Nucleus accumbens (tissue), 56 donors: ENCODE measurements around the gene MED22.
"Not testable (repeated sequence)": the region's sequence is repeated elsewhere in the genome, so short reads cannot be mapped to it uniquely, and the experiment has no call there.

ENCODE experiments used
- DNase-seq, 56 donors: peaks; one replicate each; lab custom pipeline; 2025; lab: John Stamatoyannopoulos, UW

MED22 gene

DNA sequence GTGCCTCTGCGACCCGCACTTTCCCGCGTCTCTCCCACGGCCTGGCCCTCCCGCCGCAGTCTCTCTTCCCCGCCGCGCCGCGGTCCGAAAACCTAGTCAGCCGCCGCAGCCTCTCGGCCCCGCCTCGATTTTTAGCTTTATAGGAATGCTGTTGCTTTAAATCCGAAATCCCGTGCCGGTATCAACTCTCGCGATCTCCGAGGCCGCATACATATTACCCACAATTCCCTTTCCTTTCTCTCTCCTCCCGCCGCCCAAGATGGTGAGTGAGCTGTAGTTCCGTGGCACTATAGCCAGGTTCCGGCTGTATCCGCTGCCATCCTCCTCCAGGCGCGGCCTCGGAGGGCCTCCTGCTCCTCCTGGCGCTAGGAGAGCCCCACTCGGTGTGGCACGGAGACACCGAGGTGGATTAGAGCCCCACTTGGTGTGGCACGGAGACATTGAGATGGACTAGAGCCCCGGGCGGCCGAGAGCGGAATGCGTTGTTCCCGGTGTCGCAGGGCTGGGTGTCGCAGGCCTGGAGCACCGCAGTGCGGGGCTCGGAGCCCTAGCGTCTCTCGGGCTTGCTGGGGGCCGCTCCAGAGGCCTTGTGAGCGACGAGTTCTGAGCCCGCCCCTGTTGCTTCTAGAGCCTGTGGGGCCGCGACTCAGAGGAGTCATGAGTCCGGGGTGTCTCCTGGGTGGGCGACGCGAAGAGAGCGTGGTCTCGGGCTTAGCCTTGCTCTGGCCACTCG is at the start of gene MED22, which contains the start of gene RPL7A:
Gene MED22 (minus strand): TSS at position 147 of the 733 bp plus-strand sequence. CDS start 1,469 bp downstream, outside the sequence.
Gene RPL7A (plus strand): TSS at position 234 of the 733 bp plus-strand sequence. CDS start 26 bp downstream, at position 260.
- DNase-seq: peak in 55 of 56 donors; percentile 43 to 94 (median 82)

DNA sequence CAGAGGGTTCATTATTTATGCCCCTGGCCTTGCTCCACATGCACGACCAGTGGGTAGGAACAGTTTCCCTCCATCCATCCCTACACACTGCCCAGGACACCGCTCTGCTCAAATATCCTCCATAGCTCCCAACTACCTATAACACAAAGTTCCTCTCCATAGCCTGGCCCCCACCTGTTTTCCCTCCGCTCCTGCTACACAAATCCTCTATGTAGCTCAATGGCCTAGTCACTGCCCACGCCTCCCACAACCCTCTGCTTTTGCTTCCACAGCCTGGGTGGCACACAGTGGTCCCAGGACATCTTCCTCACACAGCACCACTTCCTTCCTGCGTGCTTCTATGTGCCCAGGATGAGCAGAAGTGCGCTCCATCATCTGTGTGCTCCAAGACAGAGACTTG is 49.4 kb upstream of the MED22 start:
- no peak for DNase-seq

DNA sequence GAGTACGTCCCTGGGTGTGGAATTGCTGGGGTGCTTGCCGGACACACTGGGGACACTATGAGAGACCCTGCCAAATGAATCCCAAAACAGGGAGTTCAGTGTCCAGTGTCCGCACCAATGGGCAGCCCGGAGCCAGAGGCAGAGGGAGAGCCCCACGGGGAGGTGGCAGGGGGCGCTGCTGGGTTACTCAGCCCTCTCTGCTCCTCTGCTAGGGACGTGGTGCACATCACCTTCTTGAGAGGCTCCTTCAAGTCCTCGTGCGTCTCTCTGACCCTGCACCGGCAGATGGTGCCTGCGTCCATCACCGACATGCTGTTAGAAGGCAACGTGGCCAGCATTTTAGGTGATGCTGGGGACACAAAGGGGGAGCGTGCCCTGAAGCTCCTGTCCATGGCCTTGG is 49.0 kb upstream of the MED22 start:
- no peak for DNase-seq

DNA sequence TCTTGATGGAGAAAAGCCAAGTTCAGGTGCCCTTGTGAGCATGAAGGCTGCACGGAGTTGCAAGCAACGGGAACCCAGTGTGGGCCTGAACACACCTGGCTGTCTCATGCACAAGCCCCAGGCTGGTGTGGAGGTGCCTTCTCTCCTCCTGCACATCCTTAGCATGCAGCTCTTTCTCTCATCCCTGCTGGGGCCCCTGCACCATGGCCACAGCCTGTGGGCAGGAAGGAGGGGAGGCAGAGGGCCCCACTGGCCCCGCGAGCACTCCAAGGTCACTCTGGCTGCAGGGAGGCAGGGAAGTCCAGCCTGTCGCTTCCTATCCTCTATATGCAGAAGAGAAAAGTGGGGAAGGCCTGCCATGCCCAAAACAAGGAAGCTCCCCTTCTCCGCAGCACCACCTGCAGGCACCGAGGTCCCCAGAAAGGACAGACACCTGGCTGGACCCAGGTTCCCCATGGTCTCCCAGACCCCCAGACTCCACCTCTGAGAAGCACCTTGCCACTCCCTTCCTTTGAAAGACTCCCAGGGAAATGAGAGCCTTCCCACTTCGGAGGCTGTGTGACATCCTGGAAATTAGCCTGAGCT is 46.8 kb upstream of the MED22 start:
- DNase-seq: no peak

DNA sequence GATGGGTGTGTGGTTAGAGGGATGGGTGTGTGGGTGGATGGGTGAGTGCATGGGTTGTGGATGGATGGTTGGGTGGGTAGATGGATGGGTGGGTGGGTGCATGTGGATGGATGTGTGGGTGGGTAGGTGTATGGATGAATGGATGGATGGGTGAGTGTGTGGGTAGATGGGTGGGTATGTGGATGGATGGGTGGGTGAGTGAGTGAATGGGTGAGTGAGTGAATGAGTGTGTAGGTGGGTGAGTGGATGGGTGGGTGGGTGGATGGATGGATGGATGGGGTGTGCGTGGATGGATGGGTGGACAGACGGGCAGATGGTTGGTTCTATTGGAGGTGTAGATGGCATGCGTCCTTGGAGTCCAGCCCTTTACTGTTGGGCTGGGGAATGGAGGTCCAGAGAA is 45.5 kb upstream of the MED22 start:
- no peak for DNase-seq

DNA sequence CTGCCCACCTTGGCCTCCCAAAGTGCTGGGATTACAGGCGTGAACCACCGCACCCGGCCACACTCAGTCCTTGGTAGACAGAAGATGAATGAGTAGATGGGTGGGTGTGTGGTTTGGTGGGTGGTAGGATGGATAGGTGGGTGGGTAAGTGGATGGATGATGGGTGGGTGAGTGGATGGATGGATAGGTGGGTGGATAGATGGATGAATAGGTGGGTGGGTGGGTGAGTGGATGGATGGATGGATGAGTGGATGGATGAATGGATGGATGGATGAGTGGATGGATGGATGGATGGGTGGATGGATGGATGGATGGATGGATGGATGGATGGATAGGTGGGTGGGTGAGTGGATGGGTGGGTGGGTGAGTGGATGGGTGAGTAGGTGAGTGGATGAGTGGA is 44.4 kb upstream of the MED22 start:
- not testable (repeated sequence) for DNase-seq

DNA sequence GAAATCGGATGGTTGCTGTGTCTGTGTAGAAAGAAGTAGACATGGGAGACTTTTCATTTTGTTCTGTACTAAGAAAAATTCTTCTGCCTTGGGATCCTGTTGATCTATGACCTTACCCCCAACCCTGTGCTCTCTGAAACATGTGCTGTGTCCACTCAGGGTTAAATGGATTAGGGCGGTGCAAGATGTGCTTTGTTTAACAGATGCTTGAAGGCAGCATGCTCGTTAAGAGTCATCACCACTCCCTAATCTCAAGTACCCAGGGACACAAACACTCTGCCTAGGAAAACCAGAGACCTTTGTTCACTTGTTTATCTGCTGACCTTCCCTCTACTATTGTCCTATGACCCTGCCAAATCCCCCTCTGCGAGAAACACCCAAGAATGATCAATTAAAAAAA is 43.5 kb upstream of the MED22 start:
- DNase-seq: not testable (repeated sequence)

DNA sequence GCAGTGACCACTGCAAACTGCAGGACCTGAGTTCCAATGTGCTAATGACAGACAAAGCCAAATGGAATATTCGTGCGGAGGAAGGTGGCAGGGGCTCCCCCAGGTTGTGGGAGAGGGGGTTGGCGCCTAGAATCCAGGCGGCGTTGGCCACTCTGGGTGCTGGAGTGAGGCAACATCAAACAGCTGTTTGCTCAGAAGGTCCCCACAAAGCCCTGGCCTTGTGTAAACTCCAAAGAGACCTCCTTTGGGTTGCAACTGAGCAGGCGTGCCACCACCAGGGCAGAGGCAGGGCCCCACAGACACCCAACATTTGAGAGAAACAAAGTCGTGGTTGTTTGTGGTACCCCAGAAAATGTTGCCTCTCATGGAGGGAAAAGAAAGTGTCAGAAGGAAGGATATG is 42.8 kb upstream of the MED22 start:
- no peak for DNase-seq

DNA sequence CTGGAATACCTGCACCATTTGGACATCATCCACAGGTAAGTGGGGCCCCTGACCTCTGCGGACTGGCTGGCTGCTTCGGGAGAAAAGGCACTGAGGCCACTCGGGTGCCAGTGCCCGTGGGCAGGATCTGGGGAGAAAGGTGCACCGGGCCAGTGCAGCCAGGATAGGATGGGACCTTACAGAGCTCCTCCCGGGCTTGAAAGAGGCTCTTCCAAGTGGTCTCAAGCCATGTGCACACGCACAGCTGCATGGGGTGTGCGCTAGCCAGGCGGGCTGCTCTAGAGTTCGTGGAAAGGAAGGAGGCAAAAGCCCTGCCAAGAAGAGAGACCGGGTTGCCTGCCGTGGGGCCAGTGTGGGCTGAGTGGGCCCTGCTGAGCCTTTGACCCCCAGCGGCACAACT is 41.6 kb upstream of the MED22 start:
- no peak for DNase-seq

DNA sequence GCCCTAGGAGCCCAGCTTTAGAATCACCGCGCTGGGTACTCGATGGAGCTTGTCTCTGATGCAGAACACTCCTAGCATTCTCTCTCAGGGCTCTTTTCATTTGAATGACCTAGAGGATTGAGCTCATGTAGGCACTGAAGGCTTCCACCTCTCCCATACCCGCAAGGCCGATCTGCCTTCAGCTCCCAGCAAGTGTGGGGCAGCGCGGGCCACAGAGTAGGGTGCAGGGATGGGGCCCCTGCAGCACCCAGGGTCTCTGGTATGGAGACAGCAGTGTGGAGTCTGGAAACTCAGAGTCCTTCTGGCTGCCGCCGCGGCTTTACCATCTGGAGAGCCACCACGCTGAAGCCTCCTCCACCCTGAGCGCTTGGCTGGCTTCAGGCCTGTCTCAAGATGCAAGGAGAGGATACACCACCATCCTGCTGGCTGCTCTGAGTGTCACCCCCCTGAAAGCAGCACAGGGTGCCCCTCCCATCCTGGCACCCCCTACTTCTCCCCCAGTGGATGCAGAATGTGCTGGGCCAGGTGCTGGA is 41.2 kb upstream of the MED22 start:
- DNase-seq: no peak

DNA sequence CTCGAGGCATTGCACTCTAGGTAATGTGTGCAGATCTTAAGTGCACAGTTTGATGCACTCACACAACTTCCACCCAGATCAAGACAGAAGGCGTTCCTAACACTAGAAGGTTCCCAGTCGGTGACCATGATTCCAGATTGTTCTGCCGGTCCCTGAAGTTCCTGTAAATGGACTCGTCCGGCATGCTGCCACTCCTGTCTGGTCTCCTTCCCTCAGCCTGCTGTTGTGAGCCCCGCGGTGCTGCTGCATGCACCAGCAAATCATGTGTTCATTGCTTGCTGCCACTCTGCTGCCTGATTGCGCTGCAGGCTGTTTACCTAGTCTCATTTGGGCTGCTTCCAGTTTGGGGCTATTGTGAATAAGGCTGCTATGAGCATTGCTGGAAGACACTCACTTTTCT is 39.7 kb upstream of the MED22 start:
- DNase-seq: no peak

DNA sequence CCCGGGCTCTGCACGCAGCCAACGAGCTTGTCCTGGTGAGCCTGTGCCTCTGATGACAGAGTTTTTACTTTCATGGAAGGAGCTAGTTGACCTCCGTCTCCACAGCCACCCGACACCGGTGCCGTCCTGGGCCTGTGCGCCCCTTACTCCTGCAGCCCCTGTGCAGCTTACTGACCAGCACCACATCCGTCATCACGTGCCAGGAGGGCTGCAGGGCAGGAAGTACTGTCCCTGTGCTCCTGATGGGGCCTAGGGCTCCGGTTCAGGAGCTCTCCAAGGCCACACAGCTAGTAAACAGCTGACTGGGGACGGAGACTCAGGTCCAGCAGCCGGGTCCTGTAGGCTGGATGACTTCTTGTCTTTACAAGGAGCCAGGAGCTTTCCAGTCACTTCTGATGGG is 38.4 kb upstream of the MED22 start:
- no peak for DNase-seq

DNA sequence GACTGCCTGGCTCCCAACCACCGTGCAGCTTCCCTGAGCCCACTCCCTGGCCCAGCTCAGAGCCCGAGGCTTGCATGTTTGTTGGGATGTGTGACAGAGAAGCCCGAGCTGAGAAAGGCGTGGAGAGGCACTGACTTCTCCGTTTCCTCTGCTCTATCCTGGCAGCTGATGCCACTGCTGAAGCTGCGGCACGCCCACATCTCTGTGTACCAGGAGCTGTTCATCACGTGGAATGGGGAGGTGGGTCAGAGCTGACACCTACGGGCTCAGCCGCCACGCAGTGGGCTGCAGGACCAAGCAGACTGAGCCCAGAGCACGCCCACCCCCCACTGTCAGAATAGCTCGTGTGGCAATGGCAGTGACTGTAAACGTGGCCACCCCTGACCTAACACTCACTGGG is 37.5 kb upstream of the MED22 start:
- DNase-seq: no peak

DNA sequence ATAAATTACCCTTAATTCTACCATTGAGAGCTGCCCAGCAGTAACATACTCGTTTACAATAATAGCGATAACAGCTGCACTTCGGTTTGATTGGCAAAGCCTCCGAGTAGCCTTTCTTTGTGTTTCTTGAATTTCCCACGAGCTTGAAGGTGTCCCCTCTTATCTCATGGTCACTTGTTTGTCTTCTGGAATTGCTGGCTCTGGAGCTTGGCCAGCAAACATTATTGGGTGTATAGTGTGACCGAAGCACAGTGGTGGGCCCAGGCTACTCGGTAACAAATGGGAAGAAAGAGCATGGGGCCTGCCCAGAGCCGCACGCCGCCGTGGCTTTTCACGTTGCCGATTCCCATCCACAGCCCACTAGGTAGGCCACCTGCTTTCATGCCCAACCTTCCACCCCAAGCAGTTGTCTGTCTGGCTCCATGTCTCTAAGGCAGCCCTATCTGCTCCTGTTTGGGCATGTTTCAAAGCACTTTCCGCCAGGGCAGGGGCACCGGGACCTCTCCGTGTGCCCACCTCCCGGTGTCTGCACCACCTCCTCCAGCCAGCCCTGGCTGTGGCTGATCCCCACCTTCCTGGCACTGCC is 36.9 kb upstream of the MED22 start:
- no peak for DNase-seq

DNA sequence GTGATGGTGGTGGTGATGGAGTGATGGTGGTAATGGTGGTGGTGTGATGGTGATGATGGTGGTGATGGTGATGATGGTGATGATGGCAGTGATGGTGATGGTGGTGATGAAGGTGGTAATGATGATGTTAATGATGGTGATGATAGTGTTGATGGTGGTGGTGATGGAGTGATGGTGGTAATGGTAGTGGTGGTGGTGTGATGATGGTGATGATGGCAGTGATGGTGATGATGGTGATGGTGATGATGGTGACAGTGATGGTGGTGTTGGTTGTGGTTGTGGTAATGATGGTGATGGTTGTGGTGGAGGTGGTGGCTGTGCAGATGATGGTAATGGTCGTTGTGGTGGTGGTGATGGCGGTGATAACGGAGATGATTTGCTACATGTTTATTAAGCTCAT is 35.5 kb upstream of the MED22 start:
- DNase-seq: no peak

DNA sequence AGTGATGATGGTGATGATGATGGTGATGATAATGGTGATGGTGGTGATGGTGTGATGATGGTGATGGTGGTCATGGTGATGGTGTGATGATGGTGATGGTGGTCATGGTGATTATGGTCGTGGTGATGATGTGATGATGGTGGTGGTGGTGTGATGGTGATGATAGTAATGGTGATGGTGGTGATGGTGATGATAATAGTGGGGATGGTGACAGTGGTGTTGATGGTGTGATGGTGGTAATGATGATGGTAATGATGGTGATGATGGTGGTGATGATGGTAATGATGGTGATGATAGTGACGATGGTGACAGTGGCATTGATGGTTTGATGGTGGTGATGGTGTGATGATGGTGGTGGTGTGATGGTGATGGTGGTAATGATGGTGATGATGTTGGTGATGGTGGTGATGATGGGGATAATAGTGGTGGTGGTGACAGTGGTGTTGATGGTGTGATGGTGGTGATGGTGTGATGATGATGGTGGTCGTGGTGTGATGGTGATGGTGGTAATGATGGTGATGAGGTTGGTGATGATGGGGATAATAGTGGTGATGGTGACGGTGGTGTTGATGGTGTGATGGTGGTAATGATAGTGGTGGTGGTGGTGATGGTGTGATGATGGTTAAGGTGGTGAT is 34.7 kb upstream of the MED22 start:
- no peak for DNase-seq

DNA sequence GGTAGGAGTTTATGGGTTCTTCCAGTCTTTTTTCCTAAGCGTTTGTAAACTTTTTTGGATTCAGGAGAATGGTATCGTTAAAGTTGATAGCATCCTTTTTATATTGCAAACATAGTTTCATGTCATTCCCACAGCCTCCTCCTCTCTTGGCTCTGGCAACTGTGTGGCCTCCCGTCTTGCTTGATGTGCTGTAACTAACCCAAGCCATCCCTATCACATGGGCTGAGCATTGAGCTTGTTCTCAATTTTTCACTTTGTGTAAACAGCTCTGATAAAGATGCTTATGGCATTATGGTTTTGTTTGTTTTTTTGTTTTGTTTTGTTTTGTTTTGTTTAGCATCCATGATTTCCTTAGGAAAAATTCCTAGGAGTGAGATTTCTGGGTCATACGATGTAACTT is 32.8 kb upstream of the MED22 start:
- DNase-seq: no peak

DNA sequence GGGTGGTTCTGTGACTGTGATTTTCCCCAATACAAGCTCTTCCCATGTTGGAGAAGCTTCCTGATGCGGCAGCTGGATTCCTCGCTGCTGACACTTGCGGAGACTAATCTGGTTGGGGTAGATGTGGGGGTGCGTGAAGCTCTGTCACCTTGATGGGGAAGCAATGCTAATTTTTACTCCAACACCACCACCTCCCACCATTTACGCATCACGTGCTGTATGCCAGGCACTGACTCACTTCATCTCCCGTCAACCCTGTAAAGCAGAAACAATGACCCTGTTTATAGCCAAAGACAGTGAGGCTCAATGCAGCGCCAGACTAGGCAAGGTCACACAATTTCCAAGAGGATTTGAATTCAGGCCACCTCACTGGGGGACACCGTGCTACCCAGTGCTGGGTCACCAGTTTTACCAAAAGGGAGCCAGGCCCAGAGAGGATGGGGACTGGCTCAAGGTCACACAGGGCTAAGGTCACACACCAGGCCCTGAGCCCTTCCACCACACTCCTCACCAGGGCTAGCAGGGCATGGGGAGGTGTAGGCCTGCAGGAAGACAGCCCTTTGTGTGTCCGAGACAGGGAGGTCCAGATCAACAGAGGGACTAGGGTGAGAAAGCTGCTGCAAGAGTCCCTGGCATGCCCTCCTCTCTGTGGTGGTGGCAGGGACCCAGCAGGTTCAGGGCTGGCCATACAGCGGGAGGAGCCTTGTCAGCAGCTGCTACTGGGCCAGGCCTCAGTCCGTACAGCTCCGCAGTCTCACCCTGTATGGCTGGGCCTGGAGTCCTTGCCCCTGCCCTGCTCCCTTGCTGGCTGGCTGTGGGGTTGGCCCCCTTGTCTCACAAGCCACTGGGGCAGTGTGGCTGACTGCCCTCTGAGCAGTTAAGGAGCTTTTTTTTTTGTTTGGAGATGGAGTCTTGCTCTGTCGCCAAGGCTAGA is 31.5 kb upstream of the MED22 start:
- peak in 49 of 56 donors; percentile 9 to 83 (median 48) for DNase-seq

DNA sequence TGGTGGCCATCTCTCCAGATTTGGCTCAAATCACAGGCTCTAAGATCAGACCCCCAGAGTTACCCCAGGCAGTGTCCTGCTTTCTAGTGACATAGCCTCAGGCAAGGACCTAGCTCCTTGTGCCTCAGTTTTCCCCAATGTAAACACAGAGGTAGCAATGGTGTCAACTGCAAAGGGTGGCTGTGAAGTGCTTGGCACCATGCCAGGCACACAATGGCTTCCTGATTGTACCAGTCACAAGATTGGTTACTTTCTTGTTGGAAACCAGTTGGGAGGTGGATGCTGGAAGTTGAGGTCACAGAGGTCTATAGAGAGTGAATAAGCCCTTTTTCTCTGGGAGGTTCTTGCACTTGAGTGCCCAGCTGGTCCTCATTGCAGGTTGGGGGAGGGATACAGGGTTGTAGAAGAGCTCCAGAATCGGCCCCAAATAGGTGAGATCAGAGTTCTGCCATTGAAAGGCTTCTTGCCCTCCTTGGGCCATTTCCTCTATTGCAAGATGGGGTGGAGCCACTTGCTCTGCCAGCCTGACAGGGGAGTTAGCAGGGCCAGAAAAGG is 30.6 kb upstream of the MED22 start:
- no peak for DNase-seq

DNA sequence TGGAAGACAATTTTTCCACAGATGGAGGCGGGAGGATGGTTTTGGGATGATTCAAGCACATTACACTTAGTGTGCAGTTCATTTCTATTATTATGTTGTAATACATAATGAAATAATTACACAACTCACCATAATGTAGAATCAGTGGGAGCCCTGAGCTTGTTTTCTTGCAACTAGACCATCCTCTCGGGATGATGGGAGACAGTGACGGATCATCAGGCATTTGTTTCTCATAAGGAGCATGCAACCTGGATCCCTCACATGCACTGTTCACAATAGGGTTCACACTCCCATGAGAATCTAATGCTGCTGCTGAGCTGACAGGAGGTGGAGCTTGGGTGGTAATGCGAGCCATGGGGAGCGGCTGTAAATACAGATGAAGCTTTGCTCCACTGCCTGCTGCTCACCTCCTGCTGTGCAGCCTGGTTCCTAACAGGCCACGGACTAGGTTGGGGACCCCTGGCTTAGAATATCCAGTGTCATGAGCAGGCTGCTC is 29.8 kb upstream of the MED22 start:
- no peak for DNase-seq
